Measurements from ENCODE around the gene SYNRG.
A peak's percentile ranks its signal among the peaks of the same experiment; 100 is the strongest.

Gene SYNRG

DNA sequence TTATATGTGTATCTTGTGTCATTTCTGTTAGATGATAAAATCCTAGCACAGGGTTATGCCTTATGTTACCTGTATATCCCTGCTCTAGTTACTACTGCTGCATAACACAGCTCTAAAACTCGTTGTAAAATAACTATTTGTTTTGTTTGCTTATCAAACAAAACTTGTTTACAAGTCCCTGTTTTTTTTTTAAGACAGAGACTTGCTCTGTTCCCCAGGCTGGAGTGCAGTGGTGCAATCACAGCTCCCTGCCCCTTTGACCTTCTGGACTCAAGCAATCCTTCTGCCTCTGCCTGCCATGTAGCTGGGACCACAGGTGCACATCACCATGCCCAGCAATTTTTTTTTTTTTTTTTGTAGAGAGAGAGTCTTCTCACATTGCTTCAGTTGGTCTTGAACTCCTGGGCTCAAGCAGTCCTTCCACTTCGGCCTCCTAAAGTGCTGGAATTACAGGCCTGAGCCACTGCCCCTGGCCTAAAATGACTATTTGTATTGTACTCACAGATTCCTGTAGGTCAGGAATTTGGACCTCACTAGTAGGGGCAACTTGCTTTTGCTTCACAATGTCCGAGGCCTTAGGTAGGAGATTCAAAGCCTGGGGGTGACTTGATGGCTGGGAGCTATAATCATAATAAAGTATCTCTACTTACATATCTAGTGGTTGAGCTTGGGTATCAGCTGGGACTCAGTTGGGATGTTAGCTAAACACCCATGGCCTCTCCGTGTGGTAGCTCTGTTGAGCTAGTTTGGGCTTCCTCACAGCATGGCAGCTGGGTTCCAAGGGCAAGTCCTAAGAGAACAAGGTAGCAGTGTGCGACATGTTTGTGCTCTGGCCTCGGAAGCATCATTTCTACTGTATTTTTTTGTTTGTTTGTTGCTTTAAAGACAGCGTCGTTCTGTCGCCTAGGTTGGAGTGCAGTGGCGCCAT is 106.9 kb downstream of the SYNRG start:
- Histone ChIP-seq H3K27ac (ENCODE audit: poor library complexity, severe bottlenecking) (no peak overlapping the region), H3K36me3 (ENCODE audit: low read depth) (peaks cover 33% of the 10 kb centered on the region), H3K9me3 (ENCODE audit: severe bottlenecking) (no peaks in the 10 kb centered on the region), H3K4me3 (ENCODE audit: severe bottlenecking) (no peak overlapping the region), H3K4me1 (ENCODE audit: insufficient read depth, poor library complexity, severe bottlenecking) (peaks cover 13% of the 10 kb centered on the region), H3K27me3 (ENCODE audit: insufficient read depth, poor library complexity, severe bottlenecking) (no peaks in the 10 kb centered on the region)
- no peak for ATAC-seq (ENCODE audit: low read depth)
- TF ChIP-seq, protein P1, sequence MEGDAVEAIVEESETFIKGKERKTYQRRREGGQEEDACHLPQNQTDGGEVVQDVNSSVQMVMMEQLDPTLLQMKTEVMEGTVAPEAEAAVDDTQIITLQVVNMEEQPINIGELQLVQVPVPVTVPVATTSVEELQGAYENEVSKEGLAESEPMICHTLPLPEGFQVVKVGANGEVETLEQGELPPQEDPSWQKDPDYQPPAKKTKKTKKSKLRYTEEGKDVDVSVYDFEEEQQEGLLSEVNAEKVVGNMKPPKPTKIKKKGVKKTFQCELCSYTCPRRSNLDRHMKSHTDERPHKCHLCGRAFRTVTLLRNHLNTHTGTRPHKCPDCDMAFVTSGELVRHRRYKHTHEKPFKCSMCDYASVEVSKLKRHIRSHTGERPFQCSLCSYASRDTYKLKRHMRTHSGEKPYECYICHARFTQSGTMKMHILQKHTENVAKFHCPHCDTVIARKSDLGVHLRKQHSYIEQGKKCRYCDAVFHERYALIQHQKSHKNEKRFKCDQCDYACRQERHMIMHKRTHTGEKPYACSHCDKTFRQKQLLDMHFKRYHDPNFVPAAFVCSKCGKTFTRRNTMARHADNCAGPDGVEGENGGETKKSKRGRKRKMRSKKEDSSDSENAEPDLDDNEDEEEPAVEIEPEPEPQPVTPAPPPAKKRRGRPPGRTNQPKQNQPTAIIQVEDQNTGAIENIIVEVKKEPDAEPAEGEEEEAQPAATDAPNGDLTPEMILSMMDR (IDR thresholded peaks at IDR 0.05; ENCODE audit: poor library complexity, severe bottlenecking), result no peak
- peak; percentile 15 for DNase-seq (ENCODE audit: low spot score)

DNA sequence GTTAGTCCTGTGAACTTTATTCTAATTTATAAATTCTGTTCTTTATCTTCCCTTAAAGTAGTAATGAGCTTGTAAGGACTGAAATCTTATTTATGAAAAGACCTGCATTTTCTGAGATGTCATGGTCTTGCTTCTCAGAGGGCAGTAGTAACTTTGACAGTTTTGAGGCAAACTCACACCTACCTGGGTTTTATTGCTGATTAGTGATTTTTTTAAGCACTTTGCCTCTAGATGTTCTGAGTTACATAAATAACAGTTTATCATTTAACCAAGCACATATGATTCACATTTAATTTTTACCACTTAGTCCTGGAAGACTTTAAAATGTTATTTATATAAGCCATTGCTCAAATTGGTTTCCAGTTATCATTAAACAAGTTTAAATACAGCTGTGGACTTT is 108.8 kb downstream of the SYNRG start:
- peaks cover 13% of the 10 kb centered on the region for H3K4me1 ChIP-seq (ENCODE audit: insufficient read depth, poor library complexity, severe bottlenecking)
- no peak for DNase-seq (ENCODE audit: low spot score)
- H3K4me3 ChIP-seq (ENCODE audit: severe bottlenecking), result no peak overlapping the region
- TF ChIP-seq, protein P1 (IDR thresholded peaks at IDR 0.05; ENCODE audit: poor library complexity, severe bottlenecking), result no peak
- no peaks in the 10 kb centered on the region for H3K9me3 ChIP-seq (ENCODE audit: severe bottlenecking)
- no peaks in the 10 kb centered on the region for H3K27me3 ChIP-seq (ENCODE audit: insufficient read depth, poor library complexity, severe bottlenecking)
- ATAC-seq (ENCODE audit: low read depth), result no peak
- H3K36me3 ChIP-seq (ENCODE audit: low read depth), result peaks cover 29% of the 10 kb centered on the region
- peak overlapping the region; percentile 1 for H3K27ac ChIP-seq (ENCODE audit: poor library complexity, severe bottlenecking)

DNA sequence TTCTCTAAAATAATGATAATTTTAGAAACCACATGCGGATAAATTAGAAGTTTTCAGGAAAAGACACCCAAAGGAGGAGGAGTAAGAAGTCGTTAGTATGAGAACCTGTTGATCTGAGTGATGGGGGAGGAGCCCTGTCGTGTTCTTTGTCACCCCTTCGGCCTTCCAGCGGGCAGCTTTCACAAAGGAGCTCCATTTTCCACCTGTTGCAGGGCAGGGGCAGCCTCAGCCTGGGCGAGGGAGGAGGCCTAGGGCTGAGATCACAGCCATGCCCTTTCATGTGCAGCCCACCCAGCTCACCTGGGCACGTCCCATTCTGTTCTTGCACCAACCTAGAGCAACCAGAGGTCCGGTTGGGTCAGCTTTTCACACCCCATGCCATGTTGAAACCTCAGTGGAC is 114.2 kb downstream of the SYNRG start:
- H3K4me1 ChIP-seq (ENCODE audit: insufficient read depth, poor library complexity, severe bottlenecking), result peaks cover 17% of the 10 kb centered on the region
- TF ChIP-seq, protein P1 (IDR thresholded peaks at IDR 0.05; ENCODE audit: poor library complexity, severe bottlenecking), result no peak
- peaks cover 19% of the 10 kb centered on the region for H3K36me3 ChIP-seq (ENCODE audit: low read depth)
- H3K9me3 ChIP-seq (ENCODE audit: severe bottlenecking), result no peaks in the 10 kb centered on the region
- DNase-seq (ENCODE audit: low spot score) (no peak), ATAC-seq (ENCODE audit: low read depth) (no peak)
- H3K27me3 ChIP-seq (ENCODE audit: insufficient read depth, poor library complexity, severe bottlenecking), result no peaks in the 10 kb centered on the region
- peak overlapping the region; percentile 94 for H3K27ac ChIP-seq (ENCODE audit: poor library complexity, severe bottlenecking)
- no peak overlapping the region for H3K4me3 ChIP-seq (ENCODE audit: severe bottlenecking)

DNA sequence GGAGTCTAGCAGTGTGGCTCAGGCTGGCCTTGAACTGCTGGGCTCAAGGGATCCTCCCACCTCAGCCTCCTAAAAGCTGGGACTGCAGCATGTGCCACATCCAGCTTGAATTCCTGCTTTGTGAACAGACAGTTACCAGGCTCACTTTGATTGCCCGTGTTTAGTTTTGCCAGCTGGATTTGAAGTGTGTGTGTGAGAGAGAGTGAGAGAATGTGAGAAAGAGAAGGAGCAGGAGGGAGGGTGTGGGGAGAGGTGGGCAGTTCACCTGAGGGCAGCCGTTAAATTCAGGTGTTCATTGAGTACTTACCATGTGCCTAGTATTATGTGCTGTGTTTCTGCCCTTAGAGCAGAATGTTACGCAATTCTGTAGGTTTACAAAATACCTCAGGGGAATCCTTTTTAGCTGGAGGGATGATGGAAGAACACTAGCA is 114.8 kb downstream of the SYNRG start:
- H3K27ac ChIP-seq (ENCODE audit: poor library complexity, severe bottlenecking), result peak overlapping the region; percentile 94
- ATAC-seq (ENCODE audit: low read depth), result no peak
- H3K27me3 ChIP-seq (ENCODE audit: insufficient read depth, poor library complexity, severe bottlenecking), result no peaks in the 10 kb centered on the region
- H3K4me1 ChIP-seq (ENCODE audit: insufficient read depth, poor library complexity, severe bottlenecking), result peaks cover 17% of the 10 kb centered on the region
- peaks cover 19% of the 10 kb centered on the region for H3K36me3 ChIP-seq (ENCODE audit: low read depth)
- TF ChIP-seq, protein P1 (IDR thresholded peaks at IDR 0.05; ENCODE audit: poor library complexity, severe bottlenecking), result no peak
- DNase-seq (ENCODE audit: low spot score), result no peak
- H3K9me3 ChIP-seq (ENCODE audit: severe bottlenecking), result no peaks in the 10 kb centered on the region
- H3K4me3 ChIP-seq (ENCODE audit: severe bottlenecking), result no peak overlapping the region

All from RWPE2 (cell line).